GM23338 (cell line): Measurements from ENCODE around the gene CFAP57. TPM values are rescaled to one million over a fixed set of nuclear protein-coding genes. Genes with fewer than 3 reads are reported as not detected.

ENCODE experiments used
- ATAC-seq: fragments of 200-7000 bp; cut with Tn5 transposase; 3 replicates; pipeline ENCODE4 v1.9.1; 2020
- DNase-seq: peaks from one replicate; pipeline ENCODE4 v3.0.0-alpha.2; 2015; ENCODE audit warnings: low spot score
- H2AFZ ChIP-seq: fragments of 200-600 bp; sonication (generic); 2 replicates; pipeline ENCODE4 v1.8.0; 2016; ENCODE audit warnings: antibody characterized with exemption, mild to moderate bottlenecking, moderate library complexity
- H3F3A ChIP-seq: fragments of 200-600 bp; sonication (generic); replicated peaks from 2 replicates; pipeline ENCODE4 v1.8.0; 2017; ENCODE audit warnings: antibody characterized with exemption, mixed run types, low read depth
- H3K27ac ChIP-seq: fragments of 200-600 bp; sonication (generic); 2 replicates; pipeline ENCODE4 v1.6.1; 2016; ENCODE audit warnings: low read depth
- H3K27me3 ChIP-seq: fragments of 200-600 bp; sonication (generic); 2 replicates; pipeline ENCODE4 v1.8.0; 2016; ENCODE audit warnings: mild to moderate bottlenecking, mixed run types, moderate library complexity; ENCODE audit not compliant: insufficient read depth
- H3K36me3 ChIP-seq: fragments of 200-600 bp; sonication (generic); 2 replicates; pipeline ENCODE4 v1.8.0; 2016; ENCODE audit warnings: mild to moderate bottlenecking; ENCODE audit not compliant: insufficient read depth
- H3K4me1 ChIP-seq: fragments of 200-600 bp; sonication (generic); 2 replicates; pipeline ENCODE4 v1.8.0; 2016; ENCODE audit warnings: mild to moderate bottlenecking, moderate library complexity; ENCODE audit not compliant: insufficient read depth
- H3K4me2 ChIP-seq: fragments of 200-600 bp; sonication (generic); 2 replicates; pipeline ENCODE4 v1.7.1; 2017; ENCODE audit warnings: mixed run types
- H3K4me3 ChIP-seq: fragments of 200-600 bp; sonication (generic); 2 replicates; pipeline ENCODE4 v1.6.1; 2016; ENCODE audit warnings: mixed run types
- H3K79me2 ChIP-seq: fragments of 200-600 bp; sonication (generic); replicated peaks from 2 replicates; pipeline ENCODE4 v1.8.0; 2017; ENCODE audit warnings: mild to moderate bottlenecking; ENCODE audit not compliant: insufficient read depth
- H3K9me2 ChIP-seq: fragments of 200-600 bp; sonication (generic); 2 replicates; pipeline ENCODE4 v1.8.0; 2017; ENCODE audit not compliant: insufficient read depth
- H4K20me1 ChIP-seq: fragments of 200-600 bp; sonication (generic); replicated peaks from 2 replicates; pipeline ENCODE4 v1.8.0; 2017; ENCODE audit warnings: mild to moderate bottlenecking; ENCODE audit not compliant: insufficient read depth
- H3K27ac Mint-ChIP-seq: 2 replicates; pipeline ENCODE4 v1.8.0; 2020; ENCODE audit warnings: inconsistent platforms, mild to moderate bottlenecking, moderate library complexity, mixed read lengths
- H3K27me3 Mint-ChIP-seq: 3 replicates; pipeline ENCODE4 v1.8.0; 2022; ENCODE audit warnings: low read depth, mild to moderate bottlenecking, moderate library complexity, mixed read lengths, inconsistent platforms; ENCODE audit not compliant: insufficient read depth, poor library complexity
- H3K36me3 Mint-ChIP-seq: 3 replicates; pipeline ENCODE4 v1.8.0; 2021; ENCODE audit warnings: low read depth, mild to moderate bottlenecking, inconsistent platforms, moderate library complexity, mixed read lengths
- H3K4me1 Mint-ChIP-seq: 3 replicates; pipeline ENCODE4 v1.8.0; 2020; ENCODE audit warnings: mild to moderate bottlenecking, inconsistent platforms, mixed read lengths
- H3K4me3 Mint-ChIP-seq: 3 replicates; pipeline ENCODE4 v1.8.0; 2021; ENCODE audit warnings: moderate library complexity, mild to moderate bottlenecking, inconsistent platforms, mixed read lengths
- H3K9me3 Mint-ChIP-seq: 3 replicates; pipeline ENCODE4 v1.8.0; 2020; ENCODE audit warnings: moderate library complexity, mild to moderate bottlenecking, inconsistent platforms, mixed read lengths
- CREB1 ChIP-seq: fragments of 250-450 bp; sonication (Bioruptor Pico); IDR thresholded peaks from 2 replicates; pipeline ENCODE4 v1.5.0; 2020; ENCODE audit warnings: low read depth, mild to moderate bottlenecking, moderate library complexity
- ETS1 ChIP-seq: IDR thresholded peaks from 2 replicates; pipeline ENCODE4 v1.6.1; 2016; ENCODE audit warnings: antibody characterized with exemption
- EZH2 ChIP-seq: fragments of 200-600 bp; sonication (generic); IDR thresholded peaks from one replicate; pipeline ENCODE4 v1.8.0; 2017; ENCODE audit warnings: antibody characterized with exemption, mild to moderate bottlenecking, low read depth; ENCODE audit not compliant: unreplicated experiment
- EZH2phosphoT487 ChIP-seq: fragments of 200-600 bp; sonication (generic); IDR thresholded peaks from one replicate; pipeline ENCODE4 v1.8.1; 2018; ENCODE audit warnings: antibody characterized with exemption; ENCODE audit not compliant: unreplicated experiment
- NANOG ChIP-seq: IDR thresholded peaks from 2 replicates; pipeline ENCODE4 v1.6.1; 2016; ENCODE audit warnings: antibody characterized with exemption, borderline replicate concordance
- STAT1 ChIP-seq: IDR thresholded peaks from one replicate; pipeline ENCODE4 v1.6.1; 2016; ENCODE audit warnings: antibody characterized with exemption; ENCODE audit not compliant: unreplicated experiment
- polyA plus RNA-seq: library from polyadenylated mRNA; unstranded; fragments of >200 nt; fragmentation: Nextera tagmentation; extraction: Ambion mirVana; gene quantifications from 2 replicates; pipeline ENCODE4 v1.2.1, GENCODE V29; 2016
- total RNA-seq: library from RNA; depleted of rRNA; stranded (reverse); fragments of >200 nt; shearing (Covaris generic); gene quantifications from 2 replicates; pipeline ENCODE4 v1.2.3, GENCODE V29; 2014
- TF ChIP-seq, protein P1 (sequence below): IDR thresholded peaks from one replicate; pipeline ENCODE4 v1.6.1; 2018; ENCODE audit warnings: antibody characterized with exemption; ENCODE audit not compliant: unreplicated experiment
- TF ChIP-seq, protein P2 (sequence below), 2 experiments: fragments of 200-600 bp in 1 of 2; sonication (generic) in 1 of 2; conservative IDR thresholded peaks; 2 replicates each; pipeline versions ENCODE4 v1.5.1 to v1.6.1; 2016 to 2017; ENCODE audit warnings: antibody characterized with exemption in 2 of 2, low read depth in 2 of 2, mild to moderate bottlenecking in 2 of 2, moderate library complexity in 1 of 2

Gene CFAP57
- total and polyA plus RNA-seq, 2 experiments from 2014 or later, result 0.37 to 0.38 TPM

DNA sequence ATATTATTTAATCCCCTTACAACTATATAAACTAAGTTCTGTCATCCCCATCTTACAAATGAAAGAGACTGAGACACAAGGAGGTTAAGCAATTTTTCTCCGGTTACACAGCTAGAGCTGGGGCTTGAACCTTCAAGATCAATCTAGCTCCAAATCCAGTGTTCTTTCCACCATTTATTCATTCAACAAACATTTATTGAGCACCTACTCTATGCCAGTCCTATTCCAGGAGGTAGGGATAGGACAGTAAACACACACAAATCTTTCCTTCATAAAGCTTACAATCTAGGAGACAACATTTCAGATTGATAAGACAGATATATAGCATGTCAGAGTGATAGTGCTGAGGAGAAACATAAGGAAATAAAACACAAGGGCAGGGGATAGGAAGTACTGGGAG lies 94.8 kb downstream of the CFAP57 start:
- Mint-ChIP-seq H3K27me3 (peaks cover 7% of the 10 kb centered on the region), H3K4me1 (peaks cover 25% of the 10 kb centered on the region), H3K27ac (no peak overlapping the region), H3K36me3 (peaks cover 24% of the 10 kb centered on the region), H3K9me3 (peaks cover 44% of the 10 kb centered on the region), H3K4me3 (no peak overlapping the region)
- TF ChIP-seq, protein P1, sequence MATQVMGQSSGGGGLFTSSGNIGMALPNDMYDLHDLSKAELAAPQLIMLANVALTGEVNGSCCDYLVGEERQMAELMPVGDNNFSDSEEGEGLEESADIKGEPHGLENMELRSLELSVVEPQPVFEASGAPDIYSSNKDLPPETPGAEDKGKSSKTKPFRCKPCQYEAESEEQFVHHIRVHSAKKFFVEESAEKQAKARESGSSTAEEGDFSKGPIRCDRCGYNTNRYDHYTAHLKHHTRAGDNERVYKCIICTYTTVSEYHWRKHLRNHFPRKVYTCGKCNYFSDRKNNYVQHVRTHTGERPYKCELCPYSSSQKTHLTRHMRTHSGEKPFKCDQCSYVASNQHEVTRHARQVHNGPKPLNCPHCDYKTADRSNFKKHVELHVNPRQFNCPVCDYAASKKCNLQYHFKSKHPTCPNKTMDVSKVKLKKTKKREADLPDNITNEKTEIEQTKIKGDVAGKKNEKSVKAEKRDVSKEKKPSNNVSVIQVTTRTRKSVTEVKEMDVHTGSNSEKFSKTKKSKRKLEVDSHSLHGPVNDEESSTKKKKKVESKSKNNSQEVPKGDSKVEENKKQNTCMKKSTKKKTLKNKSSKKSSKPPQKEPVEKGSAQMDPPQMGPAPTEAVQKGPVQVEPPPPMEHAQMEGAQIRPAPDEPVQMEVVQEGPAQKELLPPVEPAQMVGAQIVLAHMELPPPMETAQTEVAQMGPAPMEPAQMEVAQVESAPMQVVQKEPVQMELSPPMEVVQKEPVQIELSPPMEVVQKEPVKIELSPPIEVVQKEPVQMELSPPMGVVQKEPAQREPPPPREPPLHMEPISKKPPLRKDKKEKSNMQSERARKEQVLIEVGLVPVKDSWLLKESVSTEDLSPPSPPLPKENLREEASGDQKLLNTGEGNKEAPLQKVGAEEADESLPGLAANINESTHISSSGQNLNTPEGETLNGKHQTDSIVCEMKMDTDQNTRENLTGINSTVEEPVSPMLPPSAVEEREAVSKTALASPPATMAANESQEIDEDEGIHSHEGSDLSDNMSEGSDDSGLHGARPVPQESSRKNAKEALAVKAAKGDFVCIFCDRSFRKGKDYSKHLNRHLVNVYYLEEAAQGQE, result no peak
- no peak for TF ChIP-seq STAT1
- TF ChIP-seq ETS1, result no peak
- TF ChIP-seq NANOG, result no peak
- TF ChIP-seq CREB1 (CRISPR knock-in tag), result no peak
- TF ChIP-seq EZH2, result no peak
- no peak for TF ChIP-seq EZH2phosphoT487
- Histone ChIP-seq H3K36me3 (peaks cover 4% of the 10 kb centered on the region; the same call in 1 of the 2 replicates), H3K27ac (no peak overlapping the region), H4K20me1 (no peaks in the 10 kb centered on the region), H2AFZ (no peak overlapping the region), H3K4me1 (peaks cover 16% of the 10 kb centered on the region), H3F3A (0 out of 2 replicates have a peak, but pooled peaks cover 5% of the 10 kb centered on the region), H3K27me3 (no peaks in the 10 kb centered on the region), H3K9me2 (no peaks in the 10 kb centered on the region), H3K4me2 (no peak overlapping the region), H3K4me3 (no peak overlapping the region), H3K79me2 (0 out of 2 replicates have a peak, but pooled peaks cover 3% of the 10 kb centered on the region)
- ATAC-seq (no peak), DNase-seq (no peak)

DNA sequence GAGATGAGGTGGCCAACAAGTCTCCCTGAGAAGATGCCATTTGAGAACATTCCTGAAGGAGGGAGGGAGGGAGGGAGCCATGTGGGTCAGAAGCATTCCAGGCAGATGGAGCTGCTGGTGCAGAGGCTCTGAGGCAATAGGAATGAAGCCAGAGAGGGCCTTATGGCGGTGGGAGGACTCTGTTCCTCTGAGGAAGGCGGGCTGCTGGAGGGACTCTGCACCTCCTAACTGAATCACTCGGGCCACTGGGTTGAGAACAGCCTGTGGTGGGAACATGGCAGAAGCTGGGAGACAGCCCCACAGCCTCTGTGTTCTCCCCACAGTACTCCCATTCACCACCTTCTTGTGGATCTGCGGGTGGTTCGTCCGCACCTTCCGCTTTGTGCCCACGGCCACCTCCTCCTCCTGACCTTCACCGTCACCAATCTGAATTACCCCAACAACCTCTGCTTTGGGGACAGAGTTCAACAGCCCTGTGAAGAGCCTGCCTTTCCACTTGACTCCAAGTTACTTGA lies 95.2 kb downstream of the CFAP57 start:
- Histone ChIP-seq H3F3A (0 out of 2 replicates have a peak, but pooled peaks cover 5% of the 10 kb centered on the region), H3K27ac (no peak overlapping the region), H3K4me1 (peaks cover 16% of the 10 kb centered on the region), H3K36me3 (peaks cover 2% of the 10 kb centered on the region; the same call in 1 of the 2 replicates), H3K4me2 (no peak overlapping the region), H4K20me1 (no peaks in the 10 kb centered on the region), H3K4me3 (no peak overlapping the region), H3K9me2 (no peaks in the 10 kb centered on the region), H3K27me3 (no peaks in the 10 kb centered on the region), H3K79me2 (0 out of 2 replicates have a peak, but pooled peaks cover 3% of the 10 kb centered on the region), H2AFZ (no peak overlapping the region)
- Mint-ChIP-seq H3K36me3 (peaks cover 20% of the 10 kb centered on the region), H3K27ac (no peak overlapping the region), H3K4me1 (peaks cover 26% of the 10 kb centered on the region), H3K9me3 (peaks cover 40% of the 10 kb centered on the region), H3K27me3 (peaks cover 7% of the 10 kb centered on the region), H3K4me3 (no peak overlapping the region)
- DNase-seq (peak; percentile 36), ATAC-seq (no peak)
- TF ChIP-seq EZH2phosphoT487 (no peak), CREB1 (CRISPR knock-in tag) (no peak), ETS1 (no peak), EZH2 (no peak)
- TF ChIP-seq, protein P2, sequence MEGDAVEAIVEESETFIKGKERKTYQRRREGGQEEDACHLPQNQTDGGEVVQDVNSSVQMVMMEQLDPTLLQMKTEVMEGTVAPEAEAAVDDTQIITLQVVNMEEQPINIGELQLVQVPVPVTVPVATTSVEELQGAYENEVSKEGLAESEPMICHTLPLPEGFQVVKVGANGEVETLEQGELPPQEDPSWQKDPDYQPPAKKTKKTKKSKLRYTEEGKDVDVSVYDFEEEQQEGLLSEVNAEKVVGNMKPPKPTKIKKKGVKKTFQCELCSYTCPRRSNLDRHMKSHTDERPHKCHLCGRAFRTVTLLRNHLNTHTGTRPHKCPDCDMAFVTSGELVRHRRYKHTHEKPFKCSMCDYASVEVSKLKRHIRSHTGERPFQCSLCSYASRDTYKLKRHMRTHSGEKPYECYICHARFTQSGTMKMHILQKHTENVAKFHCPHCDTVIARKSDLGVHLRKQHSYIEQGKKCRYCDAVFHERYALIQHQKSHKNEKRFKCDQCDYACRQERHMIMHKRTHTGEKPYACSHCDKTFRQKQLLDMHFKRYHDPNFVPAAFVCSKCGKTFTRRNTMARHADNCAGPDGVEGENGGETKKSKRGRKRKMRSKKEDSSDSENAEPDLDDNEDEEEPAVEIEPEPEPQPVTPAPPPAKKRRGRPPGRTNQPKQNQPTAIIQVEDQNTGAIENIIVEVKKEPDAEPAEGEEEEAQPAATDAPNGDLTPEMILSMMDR (conservative IDR thresholded peaks at IDR 0.05; ENCODE audit: low read depth in 2 of 2), result no peak
